Parathyroid adenoma (tissue), 2 donors: ENCODE measurements around the gene SHROOM1.

ENCODE experiments used
- H2AFZ ChIP-seq: fragments of 300-600 bp; sonication (generic); one replicate; pipeline ENCODE4 v1.7.0; 2017; ENCODE audit warnings: antibody characterized with exemption, mild to moderate bottlenecking
- H3K27ac ChIP-seq: fragments of 300-600 bp; sonication (generic); one replicate; pipeline ENCODE4 v1.7.0; 2017
- H3K27me3 ChIP-seq: fragments of 300-600 bp; sonication (generic); one replicate; pipeline ENCODE4 v1.7.0; 2017; ENCODE audit warnings: low read length; ENCODE audit not compliant: control insufficient read depth, insufficient read depth
- H3K36me3 ChIP-seq: fragments of 300-600 bp; sonication (generic); one replicate; pipeline ENCODE4 v1.7.0; 2017; ENCODE audit warnings: low read length; ENCODE audit not compliant: control insufficient read depth, insufficient read depth
- H3K4me1 ChIP-seq: fragments of 300-600 bp; sonication (generic); one replicate; pipeline ENCODE4 v1.7.0; 2017; ENCODE audit warnings: control low read depth
- H3K4me2 ChIP-seq: fragments of 300-600 bp; sonication (generic); one replicate; pipeline ENCODE4 v1.7.0; 2017; ENCODE audit warnings: low read length
- H3K4me3 ChIP-seq: fragments of 300-600 bp; sonication (generic); one replicate; pipeline ENCODE4 v1.7.0; 2017; ENCODE audit warnings: low read depth, low read length
- H3K79me2 ChIP-seq: fragments of 300-600 bp; sonication (generic); one replicate; pipeline ENCODE4 v1.7.0; 2017; ENCODE audit warnings: control low read depth
- H3K9ac ChIP-seq: fragments of 300-600 bp; sonication (generic); one replicate; pipeline ENCODE4 v1.7.0; 2017; ENCODE audit warnings: mild to moderate bottlenecking
- H3K9me3 ChIP-seq: fragments of 300-600 bp; sonication (generic); one replicate; pipeline ENCODE4 v1.7.0; 2017; ENCODE audit warnings: low read length; ENCODE audit not compliant: control insufficient read depth
- CTCF ChIP-seq: fragments of 300-600 bp; sonication (generic); IDR thresholded peaks from one replicate; pipeline ENCODE4 v1.7.0; 2017; ENCODE audit warnings: antibody characterized with exemption, mild to moderate bottlenecking
- donor health status: primary hyperparathyroidism.

Gene SHROOM1

GRCh38 chr5:132831095-132831860 lies 831 bp upstream of the SHROOM1 start:
- no peaks in the 10 kb centered on the region for H3K9me3 ChIP-seq
- peak overlapping the region; percentile 91 for H3K9ac ChIP-seq
- H3K27ac ChIP-seq: peak overlapping the region; percentile 80
- H3K4me2 ChIP-seq: peak overlapping the region; percentile 92
- no peaks in the 10 kb centered on the region for H3K27me3 ChIP-seq
- no peak for TF ChIP-seq CTCF
- H3K4me1 ChIP-seq: peaks cover 7% of the 10 kb centered on the region
- H2AFZ ChIP-seq: peak overlapping the region; percentile 97
- H3K36me3 ChIP-seq: no peaks in the 10 kb centered on the region
- peak overlapping the region; percentile 63 for H3K4me3 ChIP-seq
- H3K79me2 ChIP-seq: no peaks in the 10 kb centered on the region

GRCh38 chr5:132829742-132830435 lies 558 bp downstream of the SHROOM1 start:
- Histone ChIP-seq H3K9ac (peak overlapping the region; percentile 91), H3K27me3 (no peaks in the 10 kb centered on the region)

GRCh38 chr5:132828846-132829494 lies 1.5 kb downstream of the SHROOM1 start:
- peak overlapping the region; percentile 97 for H2AFZ ChIP-seq
- no peak overlapping the region for H3K9ac ChIP-seq
- no peaks in the 10 kb centered on the region for H3K79me2 ChIP-seq
- no peaks in the 10 kb centered on the region for H3K27me3 ChIP-seq
- H3K36me3 ChIP-seq: no peaks in the 10 kb centered on the region
- H3K4me3 ChIP-seq: peak overlapping the region; percentile 63
- peak overlapping the region; percentile 92 for H3K4me2 ChIP-seq
- no peaks in the 10 kb centered on the region for H3K9me3 ChIP-seq
- peaks cover 7% of the 10 kb centered on the region for H3K4me1 ChIP-seq
- H3K27ac ChIP-seq: no peak overlapping the region
- no peak for TF ChIP-seq CTCF

More at GRCh38 chr5:132829742-132830435, 558 bp downstream of the SHROOM1 start:
- H3K4me1 ChIP-seq: peaks cover 7% of the 10 kb centered on the region
- H3K4me3 ChIP-seq: peak overlapping the region; percentile 63
- no peaks in the 10 kb centered on the region for H3K79me2 ChIP-seq
- TF ChIP-seq CTCF: peak; percentile 92
- no peaks in the 10 kb centered on the region for H3K36me3 ChIP-seq
- peak overlapping the region; percentile 80 for H3K27ac ChIP-seq
- H3K4me2 ChIP-seq: peak overlapping the region; percentile 92
- H3K9me3 ChIP-seq: no peaks in the 10 kb centered on the region
- peak overlapping the region; percentile 97 for H2AFZ ChIP-seq

GRCh38 chr5:132827943-132828673 lies 2.3 kb downstream of the SHROOM1 start:
- H3K79me2 ChIP-seq: no peaks in the 10 kb centered on the region
- no peak overlapping the region for H3K9ac ChIP-seq
- no peak overlapping the region for H3K4me3 ChIP-seq
- H3K4me1 ChIP-seq: peaks cover 7% of the 10 kb centered on the region
- no peaks in the 10 kb centered on the region for H3K27me3 ChIP-seq
- no peak for TF ChIP-seq CTCF
- H2AFZ ChIP-seq: no peak overlapping the region
- no peak overlapping the region for H3K4me2 ChIP-seq
- no peaks in the 10 kb centered on the region for H3K9me3 ChIP-seq
- H3K27ac ChIP-seq: no peak overlapping the region
- H3K36me3 ChIP-seq: no peaks in the 10 kb centered on the region
